Tibial artery (tissue), 4 donors: ENCODE data around the gene NFX1.

Experiments used
- DNase-seq, 2 donors: peaks; one replicate each; pipeline ENCODE4 v3.0.0-alpha.2; 2019
- H3K27ac ChIP-seq, 2 donors: fragments of 200-600 bp; sonication (generic) in 1 of 2; 1 replicate in 1 of 2; 2 replicates in 1 of 2; pipeline ENCODE4 v1.5.1; 2018 to 2019; ENCODE audit warnings: mild to moderate bottlenecking in 1 of 2
- H3K27me3 ChIP-seq, 2 donors: fragments of 200-600 bp; sonication (generic) in 1 of 2; one replicate each; pipeline versions ENCODE4 v1.5.1 to v1.6.0; 2016 to 2019
- H3K36me3 ChIP-seq, 3 donors: fragments of 200-600 bp; sonication (generic) in 2 of 3; one replicate each; pipeline ENCODE4 v1.5.1; 2016 to 2019; ENCODE audit warnings: mild to moderate bottlenecking in 2 of 3
- H3K4me1 ChIP-seq, 4 donors: fragments of 200-600 bp; sonication (generic) in 2 of 4; 1 replicate in 3 of 4; 2 replicates in 1 of 4; pipeline ENCODE4 v1.5.1; 2016 to 2019
- H3K4me3 ChIP-seq, 2 donors: fragments of 200-600 bp; sonication (generic) in 1 of 2; 1 replicate in 1 of 2; 2 replicates in 1 of 2; pipeline ENCODE4 v1.5.1; 2018 to 2019; ENCODE audit warnings: mild to moderate bottlenecking in 2 of 2
- H3K9me3 ChIP-seq, 3 donors: fragments of 200-600 bp; sonication (generic) in 1 of 3; one replicate each; pipeline ENCODE4 v1.5.1; 2016 to 2019
- CTCF ChIP-seq, 2 experiments: fragments of 200-600 bp in 1 of 2; fragments of 450-650 bp in 1 of 2; IDR thresholded peaks; one replicate each; pipeline ENCODE4 v1.5.1; 2017 to 2019; ENCODE audit warnings: antibody characterized with exemption in 2 of 2, mild to moderate bottlenecking in 1 of 2, moderate library complexity in 1 of 2
- intact Hi-C: fragments of 100-400 bp; cut with DNase I; formaldehyde crosslinking; loops from one replicate; pipeline ENCODE4 v1.15.0; 2023; ENCODE audit warnings: low total_unique reads

The NFX1 gene

GRCh38 chr9:33277484-33277883 is 12.8 kb upstream of the NFX1 start:
- no peak overlapping the region for H3K27ac ChIP-seq
- H3K4me1 ChIP-seq: no peaks in the 10 kb centered on the region
- intact Hi-C loops: no loop called here
- DNase-seq: no peak
- H3K9me3 ChIP-seq: no peaks in the 10 kb centered on the region
- H3K27me3 ChIP-seq: no peaks in the 10 kb centered on the region
- H3K36me3 ChIP-seq: peaks cover 83 to 99% (median 86%) of the 10 kb centered on the region in 3 donors
- no peak overlapping the region for H3K4me3 ChIP-seq
- TF ChIP-seq CTCF (IDR thresholded peaks at IDR 0.05): no peak

- Histone ChIP-seq H3K27me3 (no peaks in the 10 kb centered on the region), H3K9me3 (no peaks in the 10 kb centered on the region), H3K4me1 (peaks cover 0 to 18% (median 9%) of the 10 kb centered on the region in 4 donors), H3K27ac (no peak overlapping the region), H3K36me3 (peaks cover 26 to 42% (median 32%) of the 10 kb centered on the region in 3 donors), H3K4me3 (no peak overlapping the region)
- intact Hi-C loops: no loop called here
- no peak for TF ChIP-seq CTCF (IDR thresholded peaks at IDR 0.05)
- no peak for DNase-seq
These were observed 4.8 kb upstream of the NFX1 start for GRCh38 chr9:33285502-33285901.

- intact Hi-C loops: no loop called here
These were observed 3.2 kb upstream of the NFX1 start for GRCh38 chr9:33287087-33287490.

GRCh38 chr9:33288235-33288634 is 2.1 kb upstream of the NFX1 start:
- Histone ChIP-seq H3K27me3 (no peaks in the 10 kb centered on the region), H3K27ac (peak overlapping the region; percentile 98), H3K4me3 (no peak overlapping the region), H3K9me3 (no peaks in the 10 kb centered on the region), H3K4me1 (peaks cover 0 to 40% (median 26%) of the 10 kb centered on the region in 4 donors), H3K36me3 (peaks cover 5 to 15% (median 12%) of the 10 kb centered on the region in 3 donors)
- intact Hi-C loops: no loop called here
- DNase-seq: no peak
- no peak for TF ChIP-seq CTCF (IDR thresholded peaks at IDR 0.05)

More at GRCh38 chr9:33287087-33287490, 3.2 kb upstream of the NFX1 start:
- Histone ChIP-seq H3K36me3 (peaks cover 12 to 27% (median 22%) of the 10 kb centered on the region in 3 donors), H3K4me3 (no peak overlapping the region), H3K27me3 (no peaks in the 10 kb centered on the region), H3K4me1 (peaks cover 0 to 28% (median 21%) of the 10 kb centered on the region in 4 donors), H3K27ac (peak overlapping the region in 1 of 2 donors; percentile 98), H3K9me3 (no peaks in the 10 kb centered on the region)
- peak in 1 of 2 donors; percentile 28 for DNase-seq
- TF ChIP-seq CTCF (IDR thresholded peaks at IDR 0.05): peak; percentile 58 to 59

GRCh38 chr9:33288828-33289483 is 1.4 kb upstream of the NFX1 start:
- peak overlapping the region; percentile 74 to 95 for H3K4me3 ChIP-seq
- intact Hi-C loops: no loop called here

More at GRCh38 chr9:33288828-33289483, 1.4 kb upstream of the NFX1 start:
- peak overlapping the region; percentile 98 for H3K27ac ChIP-seq
- peaks cover 3 to 12% (median 8%) of the 10 kb centered on the region in 3 donors for H3K36me3 ChIP-seq
- peak in 1 of 2 donors; percentile 66 for DNase-seq
- TF ChIP-seq CTCF (IDR thresholded peaks at IDR 0.05): no peak
- peaks cover 0 to 47% (median 28%) of the 10 kb centered on the region in 4 donors for H3K4me1 ChIP-seq
- no peaks in the 10 kb centered on the region for H3K9me3 ChIP-seq
- H3K27me3 ChIP-seq: no peaks in the 10 kb centered on the region
